Upper lobe of left lung (tissue), 6 donors: Measurements from ENCODE around the gene OXT. TPM values are rescaled to one million over a fixed set of nuclear protein-coding genes. Genes with fewer than 3 reads are reported as not detected.
A peak's percentile ranks its signal among the peaks of the same experiment; 100 is the strongest.

Experiments used
- ATAC-seq, 2 donors: fragments of 200-7000 bp; cut with Tn5 transposase; one replicate each; pipeline ENCODE4 v1.9.1; 2022; ENCODE audit warnings: mild to moderate bottlenecking in 2 of 2, moderate library complexity in 2 of 2; ENCODE audit not compliant: low FRiP score in 2 of 2
- DNase-seq, 2 donors: peaks; one replicate each; pipeline ENCODE4 v3.0.0-alpha.2; 2019 to 2020
- H3K27ac ChIP-seq, 4 donors: fragments of 200-600 bp; sonication (generic); one replicate each; pipeline ENCODE4 v1.5.1; 2016 to 2019
- H3K27me3 ChIP-seq, 4 donors: fragments of 200-600 bp; sonication (generic); one replicate each; pipeline ENCODE4 v1.5.1; 2017 to 2019
- H3K36me3 ChIP-seq, 4 donors: fragments of 200-600 bp; sonication (generic); one replicate each; pipeline ENCODE4 v1.5.1; 2016 to 2019
- H3K4me1 ChIP-seq, 4 donors: fragments of 200-600 bp; sonication (generic); one replicate each; pipeline ENCODE4 v1.5.1; 2018 to 2019
- H3K4me3 ChIP-seq, 4 donors: fragments of 200-600 bp; sonication (generic); one replicate each; pipeline ENCODE4 v1.5.1; 2017 to 2019; ENCODE audit warnings: mild to moderate bottlenecking in 2 of 4, moderate library complexity in 1 of 4
- H3K9me3 ChIP-seq, 4 donors: fragments of 200-600 bp; sonication (generic); one replicate each; pipeline ENCODE4 v1.5.1; 2018 to 2019
- CTCF ChIP-seq, 6 experiments: fragments of 450-650 bp in 4 of 6; fragments of 200-600 bp in 2 of 6; sonication (generic) in 2 of 6; IDR thresholded peaks; one replicate each; pipeline ENCODE4 v1.5.1; 2016 to 2019; ENCODE audit warnings: antibody characterized with exemption in 6 of 6
- EP300 ChIP-seq, 4 donors: sonication (generic); formaldehyde crosslinking; IDR thresholded peaks; one replicate each; pipeline ENCODE4 v1.5.1; 2017; ENCODE audit warnings: antibody characterized with exemption in 4 of 4, control low read depth in 2 of 4
- POLR2A ChIP-seq, 4 donors: fragments of 450-650 bp; IDR thresholded peaks; one replicate each; pipeline ENCODE4 v1.5.1; 2016 to 2017; ENCODE audit warnings: antibody characterized with exemption in 4 of 4, mild to moderate bottlenecking in 2 of 4
- POLR2AphosphoS5 ChIP-seq, 2 donors: sonication (generic); formaldehyde crosslinking; IDR thresholded peaks; one replicate each; pipeline ENCODE4 v1.5.1; 2017; ENCODE audit warnings: antibody characterized with exemption in 2 of 2
- WGBS, 2 donors: methylation state at CpG; one replicate each; pipeline ENCODE4 v1.1.5; 2017 to 2018; 5-methylcytosine and 5-hydroxymethylcytosine counted together
- total RNA-seq, 6 donors: library from RNA; depleted of rRNA in 4 of 6; stranded (reverse); fragments of >200 nt in 4 of 6; gene quantifications; one replicate each; pipeline versions ENCODE4 v1.1.0 to v1.2.1, GENCODE V29; 2016 to 2021
- donor health status: DM: no; HTN: no; CAD: no; lungs with moderate emphysema.
- donor health status: DM: no; HTN: yes; CAD: no; lungs with severe emphysema.

The OXT gene
- total RNA-seq, 6 donors from 2014 or later = 2.7 TPM; not detected in 5

DNA sequence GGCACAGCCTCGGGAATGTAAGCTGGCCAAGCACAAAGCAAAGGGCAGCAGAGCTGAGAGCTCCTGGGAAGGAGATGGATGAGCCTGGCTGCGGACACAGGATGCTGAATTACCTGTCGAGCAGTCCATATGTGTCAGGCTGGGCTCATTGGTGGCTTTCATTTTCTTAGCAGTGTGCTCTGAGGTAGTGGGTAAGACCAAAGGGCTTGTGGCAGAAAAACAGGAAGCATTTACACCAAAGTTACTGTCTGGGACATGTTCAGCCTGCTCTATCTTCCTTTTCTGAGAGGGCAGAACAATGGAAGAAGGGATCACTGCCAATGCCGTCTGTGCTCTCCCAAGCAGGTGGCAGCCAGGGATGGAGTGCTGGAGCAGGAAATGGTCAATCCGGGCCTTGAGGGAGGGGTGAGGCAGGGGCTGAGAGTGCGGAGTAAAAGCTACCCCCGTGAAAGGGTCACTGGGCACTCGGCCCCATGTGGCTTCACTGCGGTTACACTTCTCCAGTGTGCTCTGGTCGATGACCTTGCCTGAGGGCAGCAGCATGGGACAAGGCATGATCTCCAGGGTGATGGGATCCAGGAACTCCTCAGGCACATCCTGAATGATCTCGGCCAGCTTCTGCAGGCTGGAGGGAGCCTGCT is 50.0 kb downstream of the OXT start:
- Histone ChIP-seq H3K36me3 (peaks cover 0 to 38% (median 15%) of the 10 kb centered on the region in 4 donors), H3K4me3 (no peak overlapping the region), H3K27ac (peak overlapping the region in 1 of 4 donors; percentile 35), H3K9me3 (peaks cover 0 to 9% (median 0%) of the 10 kb centered on the region in 4 donors), H3K27me3 (no peaks in the 10 kb centered on the region), H3K4me1 (peaks cover 0 to 14% (median 2%) of the 10 kb centered on the region in 4 donors)
- TF ChIP-seq POLR2AphosphoS5 (IDR thresholded peaks at IDR 0.05) = no peak
- TF ChIP-seq CTCF (IDR thresholded peaks at IDR 0.05) = no peak
- TF ChIP-seq EP300 (IDR thresholded peaks at IDR 0.05) = no peak
- TF ChIP-seq POLR2A (IDR thresholded peaks at IDR 0.05) = no peak
- no peak for ATAC-seq
- no peak for DNase-seq
- 61 to 71% methylated on average over 9 to 11 of the region's 11 CpGs for WGBS, 2 donors

Other genes starting within 250 kb of the OXT start
- gene PCED1A, start 231.0 kb upstream of the OXT start, total RNA-seq = 100 to 1,000 TPM in 1 of 6 donors, 10 to 100 TPM in 5; 28.7 to 185 (median 49.1) TPM
- gene VPS16, start 230.9 kb upstream of the OXT start, total RNA-seq = 10 to 100 TPM; 22.6 to 53.4 (median 38.2) TPM
- 10 to 100 TPM; 22.0 to 60.3 (median 51.1) TPM for gene PTPRA, start 198.1 kb upstream of the OXT start, total RNA-seq
- 1 to 10 TPM in 1 of 6 donors, not detected in 5; 1.1 TPM for gene GNRH2, start 28.0 kb upstream of the OXT start, total RNA-seq
- 10 to 100 TPM; 36.7 to 65.5 (median 51.4) TPM for gene MRPS26, start 25.6 kb upstream of the OXT start, total RNA-seq
- gene AVP, start 13.1 kb downstream of the OXT start, total RNA-seq = not detected
- 10 to 100 TPM; 10.1 to 24.3 (median 16.5) TPM for gene FASTKD5, start 88.2 kb downstream of the OXT start, total RNA-seq
- 10 to 100 TPM in 1 of 6 donors, 1 to 10 TPM in 5; 5.3 to 10.5 (median 7.3) TPM for gene UBOX5, start 88.2 kb downstream of the OXT start, total RNA-seq
- 10 to 100 TPM; 19.1 to 52.2 (median 31.1) TPM for gene LZTS3, start 101.9 kb downstream of the OXT start, total RNA-seq
- 100 to 1,000 TPM in 5 of 6 donors, 10 to 100 TPM in 1; 90.2 to 192 (median 110) TPM for gene DDRGK1, start 133.1 kb downstream of the OXT start, total RNA-seq
- 10 to 100 TPM; 31.5 to 58.5 (median 43.3) TPM for gene ITPA, start 137.9 kb downstream of the OXT start, total RNA-seq
- 10 to 100 TPM in 1 of 6 donors, 1 to 10 TPM in 5; 2.6 to 14.9 (median 5.2) TPM for gene SLC4A11, start 167.6 kb downstream of the OXT start, total RNA-seq